ENCODE results near the gene PTPN5. TPM values are rescaled to one million over a fixed set of nuclear protein-coding genes. Genes with fewer than 3 reads are reported as not detected.
A peak's percentile ranks its signal among the peaks of the same experiment; 100 is the strongest.

PTPN5 gene
- total and polyA plus RNA-seq, 4 donors = not detected

DNA sequence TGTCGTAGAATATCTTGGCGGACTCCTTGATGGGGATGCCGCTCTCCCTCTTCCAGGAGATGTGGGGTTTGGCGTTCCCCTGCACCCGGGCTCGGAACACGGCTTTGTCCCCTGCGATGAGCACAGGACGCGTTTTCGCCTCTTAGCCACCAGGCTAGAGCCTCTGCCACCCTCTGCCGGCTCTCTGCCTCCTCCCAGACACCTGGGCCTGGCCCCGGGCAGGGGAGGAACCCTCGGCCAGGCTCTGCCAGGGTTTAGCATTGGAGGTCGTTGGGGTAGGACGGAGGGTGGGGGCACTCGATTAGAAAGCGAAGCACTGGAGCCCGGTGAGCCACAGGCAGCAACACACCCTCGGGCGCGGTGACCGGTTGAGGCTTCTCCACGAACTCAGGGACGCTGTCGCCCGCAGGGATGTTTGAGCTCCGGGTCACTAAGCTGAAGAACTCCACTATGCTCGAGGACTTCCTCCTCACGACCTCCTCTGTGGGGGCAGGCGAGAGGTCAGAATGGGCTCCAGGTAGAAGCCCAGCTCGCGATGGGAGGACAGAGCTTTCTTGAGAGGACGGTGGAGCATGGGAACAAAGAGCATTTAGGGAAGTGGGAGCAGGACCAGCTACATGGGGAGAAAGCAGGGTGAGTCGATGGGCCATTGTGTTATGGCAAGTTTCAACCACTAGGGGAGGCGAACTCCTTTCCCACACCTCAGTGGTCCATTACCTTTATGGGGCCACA is 69.9 kb downstream of the PTPN5 start:
- Histone ChIP-seq H3K36me3 (ENCODE audit: control insufficient read depth in 4 of 4, insufficient read depth in 3 of 4, low read depth in 1 of 4, low read length in 3 of 4) (no peaks in the 10 kb centered on the region), H3K9me3 (ENCODE audit: control insufficient read depth in 4 of 4, low read length in 3 of 4) (no peaks in the 10 kb centered on the region), H3K4me3 (ENCODE audit: low read depth in 1 of 3, low read length in 3 of 3) (peak overlapping the region in 2 of 3 donors; percentile 36 to 47), H3K4me1 (ENCODE audit: control insufficient read depth in 4 of 4, insufficient read depth in 4 of 4, low read length in 3 of 4) (peaks cover 4 to 13% (median 8%) of the 10 kb centered on the region in 4 donors), H3K27ac (ENCODE audit: low read depth in 1 of 2, low read length in 2 of 2) (no peak overlapping the region), H3K9ac (ENCODE audit: low read depth in 1 of 2, low read length in 2 of 2) (peak overlapping the region; percentile 10 to 21), H3K27me3 (ENCODE audit: control insufficient read depth in 4 of 4, insufficient read depth in 4 of 4, low read length in 3 of 4) (peaks cover 0 to 4% (median 0%) of the 10 kb centered on the region in 4 donors)
- 4% methylated on average over 36 of the region's 36 CpGs for WGBS
- TF ChIP-seq, protein P1, sequence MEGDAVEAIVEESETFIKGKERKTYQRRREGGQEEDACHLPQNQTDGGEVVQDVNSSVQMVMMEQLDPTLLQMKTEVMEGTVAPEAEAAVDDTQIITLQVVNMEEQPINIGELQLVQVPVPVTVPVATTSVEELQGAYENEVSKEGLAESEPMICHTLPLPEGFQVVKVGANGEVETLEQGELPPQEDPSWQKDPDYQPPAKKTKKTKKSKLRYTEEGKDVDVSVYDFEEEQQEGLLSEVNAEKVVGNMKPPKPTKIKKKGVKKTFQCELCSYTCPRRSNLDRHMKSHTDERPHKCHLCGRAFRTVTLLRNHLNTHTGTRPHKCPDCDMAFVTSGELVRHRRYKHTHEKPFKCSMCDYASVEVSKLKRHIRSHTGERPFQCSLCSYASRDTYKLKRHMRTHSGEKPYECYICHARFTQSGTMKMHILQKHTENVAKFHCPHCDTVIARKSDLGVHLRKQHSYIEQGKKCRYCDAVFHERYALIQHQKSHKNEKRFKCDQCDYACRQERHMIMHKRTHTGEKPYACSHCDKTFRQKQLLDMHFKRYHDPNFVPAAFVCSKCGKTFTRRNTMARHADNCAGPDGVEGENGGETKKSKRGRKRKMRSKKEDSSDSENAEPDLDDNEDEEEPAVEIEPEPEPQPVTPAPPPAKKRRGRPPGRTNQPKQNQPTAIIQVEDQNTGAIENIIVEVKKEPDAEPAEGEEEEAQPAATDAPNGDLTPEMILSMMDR (IDR thresholded peaks at IDR 0.05; ENCODE audit: low read depth, low read length, missing input control) = peak; percentile 75
- TF ChIP-seq RAD21 (IDR thresholded peaks at IDR 0.05) (peak in 1 of 2 donors; percentile 25), HNF4G (IDR thresholded peaks at IDR 0.05) (no peak), GABPA (IDR thresholded peaks at IDR 0.05 in 1 of 2, conservative IDR thresholded peaks at IDR 0.05 in 1 of 2) (no peak)
- DNase-seq (ENCODE audit: low spot score) = no peak

DNA sequence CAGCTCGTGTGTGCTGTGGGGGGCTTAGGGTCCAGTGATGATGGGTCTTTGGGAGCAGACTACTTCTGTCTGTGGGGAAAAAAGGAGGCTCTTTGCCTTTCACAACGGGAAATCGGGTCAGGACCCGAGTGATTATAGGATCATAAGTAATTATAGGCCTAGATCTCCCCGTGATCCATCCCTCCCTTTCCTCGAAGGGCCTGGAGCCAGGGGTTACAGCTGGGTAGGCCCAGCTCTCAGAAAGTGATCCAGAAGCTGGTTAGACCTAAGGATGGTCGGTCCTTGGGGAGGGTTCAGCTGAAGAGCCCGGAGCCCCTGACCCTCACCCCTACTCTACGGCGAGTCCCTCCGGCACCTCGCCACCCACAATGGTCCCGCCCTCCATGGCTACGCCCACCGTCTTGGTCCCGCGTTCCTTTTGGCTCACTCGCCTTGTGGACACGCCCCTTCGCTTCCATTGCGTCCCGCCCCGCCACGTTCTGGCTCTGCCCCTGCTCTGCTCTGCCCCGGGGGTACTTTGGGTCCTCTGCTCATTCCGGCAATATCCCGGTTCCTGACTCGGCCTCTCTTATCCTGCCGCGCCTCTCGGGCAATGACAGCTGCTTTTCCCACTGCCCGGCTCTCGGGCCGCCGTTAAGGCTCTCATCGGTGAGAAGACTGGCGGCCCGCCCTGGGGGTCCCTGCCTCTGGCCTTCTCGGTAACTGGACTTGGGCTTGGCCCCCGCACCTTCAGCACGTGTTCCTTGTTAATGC is 70.6 kb downstream of the PTPN5 start:
- H3K27me3 ChIP-seq (ENCODE audit: control insufficient read depth in 4 of 4, insufficient read depth in 4 of 4, low read length in 3 of 4) = peaks cover 0 to 4% (median 0%) of the 10 kb centered on the region in 4 donors
- peaks cover 4 to 13% (median 8%) of the 10 kb centered on the region in 4 donors for H3K4me1 ChIP-seq (ENCODE audit: control insufficient read depth in 4 of 4, insufficient read depth in 4 of 4, low read length in 3 of 4)
- peak overlapping the region in 2 of 3 donors; percentile 34 to 47 for H3K4me3 ChIP-seq (ENCODE audit: low read depth in 1 of 3, low read length in 3 of 3)
- TF ChIP-seq, protein P2, sequence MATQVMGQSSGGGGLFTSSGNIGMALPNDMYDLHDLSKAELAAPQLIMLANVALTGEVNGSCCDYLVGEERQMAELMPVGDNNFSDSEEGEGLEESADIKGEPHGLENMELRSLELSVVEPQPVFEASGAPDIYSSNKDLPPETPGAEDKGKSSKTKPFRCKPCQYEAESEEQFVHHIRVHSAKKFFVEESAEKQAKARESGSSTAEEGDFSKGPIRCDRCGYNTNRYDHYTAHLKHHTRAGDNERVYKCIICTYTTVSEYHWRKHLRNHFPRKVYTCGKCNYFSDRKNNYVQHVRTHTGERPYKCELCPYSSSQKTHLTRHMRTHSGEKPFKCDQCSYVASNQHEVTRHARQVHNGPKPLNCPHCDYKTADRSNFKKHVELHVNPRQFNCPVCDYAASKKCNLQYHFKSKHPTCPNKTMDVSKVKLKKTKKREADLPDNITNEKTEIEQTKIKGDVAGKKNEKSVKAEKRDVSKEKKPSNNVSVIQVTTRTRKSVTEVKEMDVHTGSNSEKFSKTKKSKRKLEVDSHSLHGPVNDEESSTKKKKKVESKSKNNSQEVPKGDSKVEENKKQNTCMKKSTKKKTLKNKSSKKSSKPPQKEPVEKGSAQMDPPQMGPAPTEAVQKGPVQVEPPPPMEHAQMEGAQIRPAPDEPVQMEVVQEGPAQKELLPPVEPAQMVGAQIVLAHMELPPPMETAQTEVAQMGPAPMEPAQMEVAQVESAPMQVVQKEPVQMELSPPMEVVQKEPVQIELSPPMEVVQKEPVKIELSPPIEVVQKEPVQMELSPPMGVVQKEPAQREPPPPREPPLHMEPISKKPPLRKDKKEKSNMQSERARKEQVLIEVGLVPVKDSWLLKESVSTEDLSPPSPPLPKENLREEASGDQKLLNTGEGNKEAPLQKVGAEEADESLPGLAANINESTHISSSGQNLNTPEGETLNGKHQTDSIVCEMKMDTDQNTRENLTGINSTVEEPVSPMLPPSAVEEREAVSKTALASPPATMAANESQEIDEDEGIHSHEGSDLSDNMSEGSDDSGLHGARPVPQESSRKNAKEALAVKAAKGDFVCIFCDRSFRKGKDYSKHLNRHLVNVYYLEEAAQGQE (IDR thresholded peaks at IDR 0.05) = no peak
- TF ChIP-seq SP1 (IDR thresholded peaks at IDR 0.05) (no peak), FOXA2 (IDR thresholded peaks at IDR 0.05) (no peak), NR2F2 (IDR thresholded peaks at IDR 0.05) (no peak), EGR1 (IDR thresholded peaks at IDR 0.05; ENCODE audit: low read depth in 2 of 2) (no peak), RXRA (IDR thresholded peaks at IDR 0.05) (no peak), FOXA1 (IDR thresholded peaks at IDR 0.05) (no peak), YY1 (IDR thresholded peaks at IDR 0.05) (no peak), HNF4A (conservative IDR thresholded peaks at IDR 0.05) (no peak), TAF1 (conservative IDR thresholded peaks at IDR 0.05) (no peak)
- TF ChIP-seq, protein P3, sequence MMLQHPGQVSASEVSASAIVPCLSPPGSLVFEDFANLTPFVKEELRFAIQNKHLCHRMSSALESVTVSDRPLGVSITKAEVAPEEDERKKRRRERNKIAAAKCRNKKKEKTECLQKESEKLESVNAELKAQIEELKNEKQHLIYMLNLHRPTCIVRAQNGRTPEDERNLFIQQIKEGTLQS (IDR thresholded peaks at IDR 0.05) = no peak
- TF ChIP-seq, protein P4, sequence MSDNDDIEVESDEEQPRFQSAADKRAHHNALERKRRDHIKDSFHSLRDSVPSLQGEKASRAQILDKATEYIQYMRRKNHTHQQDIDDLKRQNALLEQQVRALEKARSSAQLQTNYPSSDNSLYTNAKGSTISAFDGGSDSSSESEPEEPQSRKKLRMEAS (IDR thresholded peaks at IDR 0.05) = no peak
- DNase-seq (ENCODE audit: low spot score) = peak; percentile 66
- H3K36me3 ChIP-seq (ENCODE audit: control insufficient read depth in 4 of 4, insufficient read depth in 3 of 4, low read depth in 1 of 4, low read length in 3 of 4) = no peaks in the 10 kb centered on the region
- no peaks in the 10 kb centered on the region for H3K9me3 ChIP-seq (ENCODE audit: control insufficient read depth in 4 of 4, low read length in 3 of 4)
- peak overlapping the region in 1 of 2 donors; percentile 10 for H3K9ac ChIP-seq (ENCODE audit: low read depth in 1 of 2, low read length in 2 of 2)
- no peak overlapping the region for H3K27ac ChIP-seq (ENCODE audit: low read depth in 1 of 2, low read length in 2 of 2)
- WGBS = 14% methylated on average over 41 of the region's 41 CpGs
